Measurements from ENCODE around the gene WNT3A.

Gene WNT3A

GRCh38 chr1:228073857-228074545 is 67.2 kb downstream of the WNT3A start:
- H3K79me2 ChIP-seq (ENCODE audit: insufficient read depth, low read length), result no peaks in the 10 kb centered on the region
- H4K20me1 ChIP-seq (ENCODE audit: insufficient read depth, low read length), result no peaks in the 10 kb centered on the region
- no peak overlapping the region for H3K4me2 ChIP-seq (ENCODE audit: low read length)
- H3F3A ChIP-seq (ENCODE audit: insufficient read depth, low read length), result no peaks in the 10 kb centered on the region
- H3K36me3 ChIP-seq (ENCODE audit: insufficient read depth, low read length), result no peaks in the 10 kb centered on the region; the same call in 1 of the 2 replicates
- H3K9me3 ChIP-seq (ENCODE audit: low read length), result no peaks in the 10 kb centered on the region
- H3K9me2 ChIP-seq (ENCODE audit: low read depth, low read length), result no peaks in the 10 kb centered on the region
- no peak overlapping the region for H3K27ac ChIP-seq (ENCODE audit: low read depth, low read length, poor library complexity, severe bottlenecking)
- no peak overlapping the region for H2AFZ ChIP-seq (ENCODE audit: low read length)
- no peaks in the 10 kb centered on the region for H3K4me1 ChIP-seq (ENCODE audit: insufficient read depth, low read length, severe bottlenecking)
- TF ChIP-seq CTCF (IDR thresholded peaks at IDR 0.05; ENCODE audit: low read length) (peak; percentile 42; the same call in 1 of the 2 replicates), EZH2 (IDR thresholded peaks at IDR 0.05; ENCODE audit: borderline replicate concordance, low read length) (no peak)
- H3K27me3 ChIP-seq (ENCODE audit: insufficient read depth, low read length), result peaks cover 4% of the 10 kb centered on the region; the same call in 1 of the 2 replicates
- no peak overlapping the region for H3K4me3 ChIP-seq (ENCODE audit: low read depth, low read length, poor library complexity, severe bottlenecking)
- H3K9ac ChIP-seq (ENCODE audit: low read length), result no peak overlapping the region

- Histone ChIP-seq H2AFZ (ENCODE audit: low read length) (no peak overlapping the region), H3K79me2 (ENCODE audit: insufficient read depth, low read length) (no peaks in the 10 kb centered on the region), H3F3A (ENCODE audit: insufficient read depth, low read length) (no peaks in the 10 kb centered on the region), H3K4me1 (ENCODE audit: insufficient read depth, low read length, severe bottlenecking) (peaks cover under 1% of the 10 kb centered on the region), H3K27ac (ENCODE audit: low read depth, low read length, poor library complexity, severe bottlenecking) (no peak overlapping the region), H4K20me1 (ENCODE audit: insufficient read depth, low read length) (no peaks in the 10 kb centered on the region), H3K27me3 (ENCODE audit: insufficient read depth, low read length) (peaks cover 4% of the 10 kb centered on the region; the same call in 1 of the 2 replicates), H3K9me3 (ENCODE audit: low read length) (no peaks in the 10 kb centered on the region), H3K4me3 (ENCODE audit: low read depth, low read length, poor library complexity, severe bottlenecking) (no peak overlapping the region), H3K36me3 (ENCODE audit: insufficient read depth, low read length) (no peaks in the 10 kb centered on the region; the same call in none of the 2 replicates), H3K9me2 (ENCODE audit: low read depth, low read length) (no peaks in the 10 kb centered on the region), H3K4me2 (ENCODE audit: low read length) (no peak overlapping the region), H3K9ac (ENCODE audit: low read length) (no peak overlapping the region)
- no peak for TF ChIP-seq CTCF (IDR thresholded peaks at IDR 0.05; ENCODE audit: low read length)
- TF ChIP-seq EZH2 (IDR thresholded peaks at IDR 0.05; ENCODE audit: borderline replicate concordance, low read length), result no peak
Measured at GRCh38 chr1:228074954-228075730, 68.3 kb downstream of the WNT3A start.

- H3K9me2 ChIP-seq (ENCODE audit: low read depth, low read length), result no peaks in the 10 kb centered on the region
- peaks cover 4% of the 10 kb centered on the region for H3K4me1 ChIP-seq (ENCODE audit: insufficient read depth, low read length, severe bottlenecking)
- no peak overlapping the region for H3K9ac ChIP-seq (ENCODE audit: low read length)
- H4K20me1 ChIP-seq (ENCODE audit: insufficient read depth, low read length), result no peaks in the 10 kb centered on the region
- no peak overlapping the region for H3K4me3 ChIP-seq (ENCODE audit: low read depth, low read length, poor library complexity, severe bottlenecking)
- no peak for TF ChIP-seq CTCF (IDR thresholded peaks at IDR 0.05; ENCODE audit: low read length)
- TF ChIP-seq EZH2 (IDR thresholded peaks at IDR 0.05; ENCODE audit: borderline replicate concordance, low read length), result no peak
- no peaks in the 10 kb centered on the region; the same call in none of the 2 replicates for H3K36me3 ChIP-seq (ENCODE audit: insufficient read depth, low read length)
- H3K27ac ChIP-seq (ENCODE audit: low read depth, low read length, poor library complexity, severe bottlenecking), result no peak overlapping the region
- H3K27me3 ChIP-seq (ENCODE audit: insufficient read depth, low read length), result peaks cover 4% of the 10 kb centered on the region; the same call in 1 of the 2 replicates
- no peak overlapping the region for H2AFZ ChIP-seq (ENCODE audit: low read length)
- no peak overlapping the region for H3K4me2 ChIP-seq (ENCODE audit: low read length)
- no peaks in the 10 kb centered on the region for H3K9me3 ChIP-seq (ENCODE audit: low read length)
- H3F3A ChIP-seq (ENCODE audit: insufficient read depth, low read length), result no peaks in the 10 kb centered on the region
- H3K79me2 ChIP-seq (ENCODE audit: insufficient read depth, low read length), result no peaks in the 10 kb centered on the region
Measured at GRCh38 chr1:228075801-228076271, 69.0 kb downstream of the WNT3A start.

Data from OCI-LY1 (cell line).